ENCODE data around the gene UMODL1.

GRCh38 chr21:42174173-42174572 lies 103.1 kb downstream of the UMODL1 start:
- TF ChIP-seq CTCF (IDR thresholded peaks at IDR 0.05), result no peak
- TF ChIP-seq POLR2A (IDR thresholded peaks at IDR 0.05), result no peak

All from testis (tissue), 2 donors.